ENCODE data around the gene ADARB2. TPM values are rescaled to one million over a fixed set of nuclear protein-coding genes. Genes with fewer than 3 reads are reported as not detected.

ADARB2 gene
- total and polyA plus RNA-seq, 7 donors = 0.05 to 0.39 (median 0.15) TPM; not detected in 2

- DNase-seq (no peak), ATAC-seq (no peak)
- Histone ChIP-seq H3K4me3 (no peak overlapping the region), H3K27ac (no peak overlapping the region), H3K4me1 (no peaks in the 10 kb centered on the region), H3K36me3 (ENCODE audit: insufficient read depth in 1 of 2, low read depth in 1 of 2) (no peaks in the 10 kb centered on the region), H3K9me3 (no peaks in the 10 kb centered on the region), H3K27me3 (ENCODE audit: insufficient read depth in 3 of 3, low read length in 2 of 3) (peaks cover 0 to 2% (median 0%) of the 10 kb centered on the region in 3 donors)
- 54 to 58% (median 57%) methylated on average over 9 of the region's 9 CpGs for whole genome bisulfite sequencing, 3 donors
- TF ChIP-seq CTCF (IDR thresholded peaks at IDR 0.05) = no peak
- intact Hi-C loops (cut with DNase I) = no loop called here
These were observed 8.6 kb upstream of the ADARB2 start for GRCh38 chr10:1745780-1746456.

- Histone ChIP-seq H3K27ac (no peak overlapping the region), H3K27me3 (ENCODE audit: insufficient read depth in 3 of 3, low read length in 2 of 3) (peaks cover 0 to 2% (median 0%) of the 10 kb centered on the region in 3 donors), H3K4me1 (no peaks in the 10 kb centered on the region), H3K9me3 (no peaks in the 10 kb centered on the region), H3K36me3 (ENCODE audit: insufficient read depth in 1 of 2, low read depth in 1 of 2) (no peaks in the 10 kb centered on the region), H3K4me3 (no peak overlapping the region)
- ATAC-seq (no peak), DNase-seq (no peak)
- intact Hi-C loops (cut with DNase I) = no loop called here
- WGBS, 3 donors = 85 to 89% (median 85%) methylated on average over 12 of the region's 12 CpGs
- no peak for TF ChIP-seq CTCF (IDR thresholded peaks at IDR 0.05)
These were observed 7.2 kb upstream of the ADARB2 start for GRCh38 chr10:1744524-1744923.

- WGBS, 3 donors = 70 to 74% (median 73%) methylated on average over 10 of the region's 10 CpGs
- no peaks in the 10 kb centered on the region for H3K9me3 ChIP-seq
- H3K4me1 ChIP-seq = no peaks in the 10 kb centered on the region
- ATAC-seq (no peak), DNase-seq (no peak)
- no peak overlapping the region for H3K4me3 ChIP-seq
- intact Hi-C loops (cut with DNase I) = no loop called here
- no peaks in the 10 kb centered on the region for H3K36me3 ChIP-seq (ENCODE audit: insufficient read depth in 1 of 2, low read depth in 1 of 2)
- TF ChIP-seq CTCF (IDR thresholded peaks at IDR 0.05) = no peak
- H3K27me3 ChIP-seq (ENCODE audit: insufficient read depth in 3 of 3, low read length in 2 of 3) = peaks cover 0 to 2% (median under 1%) of the 10 kb centered on the region in 3 donors
- no peak overlapping the region for H3K27ac ChIP-seq
These were observed 5.8 kb upstream of the ADARB2 start for GRCh38 chr10:1743141-1743540.

GRCh38 chr10:1741450-1741849 is 4.1 kb upstream of the ADARB2 start:
- Histone ChIP-seq H3K27ac (no peak overlapping the region), H3K9me3 (no peaks in the 10 kb centered on the region), H3K36me3 (ENCODE audit: insufficient read depth in 1 of 2, low read depth in 1 of 2) (no peaks in the 10 kb centered on the region), H3K4me3 (no peak overlapping the region), H3K27me3 (ENCODE audit: insufficient read depth in 3 of 3, low read length in 2 of 3) (peaks cover 0 to 17% (median 6%) of the 10 kb centered on the region in 3 donors), H3K4me1 (no peaks in the 10 kb centered on the region)
- 57 to 63% (median 60%) methylated on average over 2 of the region's 2 CpGs for WGBS, 3 donors
- ATAC-seq = no peak
- intact Hi-C loops (cut with DNase I) = no loop called here
- TF ChIP-seq CTCF (IDR thresholded peaks at IDR 0.05) = no peak
- DNase-seq = no peak

- Histone ChIP-seq H3K4me3 (no peak overlapping the region), H3K27ac (no peak overlapping the region), H3K36me3 (ENCODE audit: insufficient read depth in 1 of 2, low read depth in 1 of 2) (no peaks in the 10 kb centered on the region), H3K9me3 (no peaks in the 10 kb centered on the region), H3K4me1 (no peaks in the 10 kb centered on the region), H3K27me3 (ENCODE audit: insufficient read depth in 3 of 3, low read length in 2 of 3) (peaks cover 3 to 34% (median 6%) of the 10 kb centered on the region in 3 donors)
- TF ChIP-seq CTCF (IDR thresholded peaks at IDR 0.05) = no peak
- intact Hi-C loops (cut with DNase I) = no loop called here
- DNase-seq (no peak), ATAC-seq (no peak)
- 51 to 58% (median 54%) methylated on average over 14 of the region's 14 CpGs for WGBS, 3 donors
These were observed 2.4 kb upstream of the ADARB2 start for GRCh38 chr10:1739751-1740150.
